H1 (cell line): ENCODE data around the gene MTF2. TPM values are rescaled to one million over a fixed set of nuclear protein-coding genes. Genes with fewer than 3 reads are reported as not detected.

Experiments
- CTCF ChIP-seq, 3 experiments: IDR thresholded peaks; 1 replicate in 2 of 3; 2 replicates in 1 of 3; pipeline versions ENCODE4 v1.5.1 to v1.6.1; 2011; ENCODE audit warnings: low read length in 3 of 3, mild to moderate bottlenecking in 3 of 3, inconsistent platforms in 2 of 3, low read depth in 1 of 3, moderate library complexity in 1 of 3; ENCODE audit not compliant: insufficient read depth in 1 of 3; ENCODE audit errors: control extremely low read depth in 1 of 3
- SUZ12 ChIP-seq: fragments of 200-600 bp; sonication (generic); IDR thresholded peaks from 2 replicates; pipeline ENCODE4 v1.6.1; 2012; ENCODE audit warnings: mild to moderate bottlenecking, inconsistent platforms, low read length, moderate library complexity, mixed read lengths
- polyA plus RNA-seq, 7 experiments: library from polyadenylated mRNA; depleted of rRNA in 3 of 7; stranded (reverse) in 5 of 7; unstranded in 2 of 7; fragments of >200 nt in 5 of 7; fragments of 200-250 nt in 2 of 7; gene quantifications; 1 replicate in 5 of 7; 2 replicates in 1 of 7; 4 replicates in 1 of 7; pipeline versions ENCODE4 v1.2.1 to v1.2.3, GENCODE V29; 2011 to 2013; ENCODE audit warnings: missing spikeins in 2 of 7, mixed read lengths in 2 of 7
- total RNA-seq: library from RNA; stranded (reverse); fragmentation: NEBNext Ultra II Directional; extraction: Animal tissue kit (Norgen Biotek cat#: 25700); gene quantifications from 2 replicates; pipeline ENCODE4 v1.2.1, GENCODE V29; 2021

Gene MTF2
- total and polyA plus RNA-seq, 2 of the 8 experiments (the other 6 are each of a cell fraction or from before 2014, with no cell fraction given) = 72.1 to 102 TPM

GRCh38 chr1:93061895-93062792 lies 16.9 kb upstream of the MTF2 start (continued):
- TF ChIP-seq CTCF (IDR thresholded peaks at IDR 0.05; ENCODE audit: control extremely low read depth in 1 of 3, insufficient read depth in 1 of 3, low read depth in 1 of 3, low read length in 3 of 3) (peak; percentile 58 to 78 (median 75)), SUZ12 (no peak)
